ENCODE measurements around the gene ULK3. TPM values are rescaled to one million over a fixed set of nuclear protein-coding genes. Genes with fewer than 3 reads are reported as not detected.

The ULK3 gene
- total RNA-seq, 1 experiment from 2014 or later: 48.4 TPM

DNA sequence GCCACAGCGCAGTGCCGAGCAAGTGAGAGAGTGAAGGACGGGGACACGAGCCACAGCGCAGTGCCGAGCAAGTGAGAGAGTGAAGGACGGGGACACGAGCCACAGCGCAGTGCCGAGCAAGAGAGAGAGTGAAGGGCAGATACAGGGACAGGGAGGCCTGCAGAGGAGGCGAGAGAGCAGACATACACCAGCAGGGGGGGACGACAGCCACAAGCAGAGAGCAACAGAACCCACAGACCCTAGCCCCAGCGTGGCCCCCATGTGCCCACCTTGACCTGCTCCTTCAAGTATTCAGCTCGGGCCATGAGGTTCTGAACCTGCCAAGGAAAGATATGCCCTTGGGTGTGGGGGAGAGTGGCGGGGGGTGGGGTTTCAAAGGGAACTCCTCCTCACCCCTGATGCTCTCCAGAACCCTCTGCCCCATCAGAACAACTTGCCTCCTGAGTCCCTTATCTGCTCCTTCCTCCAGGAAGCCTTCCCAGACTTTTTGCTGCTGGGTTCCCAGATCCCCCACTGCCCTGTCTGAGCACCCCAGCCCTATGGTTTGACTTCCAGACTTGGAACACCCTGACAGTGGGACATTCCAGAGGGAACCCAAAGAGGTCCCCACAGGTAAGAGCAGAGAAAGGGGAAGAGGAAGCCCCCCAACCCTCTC lies 5.3 kb downstream of the ULK3 start:
- intact Hi-C loops (cut with micrococcal nuclease): no loop called here
- no peaks in the 10 kb centered on the region for H4K20me1 ChIP-seq (ENCODE audit: insufficient read depth)
- CTCF ChIA-PET: no interaction called here

More for the DNA sequence above, 5.3 kb downstream of the ULK3 start:
- ATAC-seq (no peak), DNase-seq (ENCODE audit: low read depth, low spot score) (no peak)
- no TSS peak for BruUV-seq (replicated peaks)
- no peak overlapping the region for H3K27ac ChIP-seq (ENCODE audit: low read depth, low read length)
- peaks cover 3 to 17% of the 10 kb centered on the region in 2 experiments; a peak in 3 of 4 replicates for H3K4me1 ChIP-seq (ENCODE audit: control insufficient read depth in 1 of 2, insufficient read depth in 2 of 2, low read length in 2 of 2)
- ChIA-PET RAD21 (ENCODE audit: low non-redundant PET in 1 of 2, low total read pairs in 2 of 2, uncharacterized antibody in 2 of 2, unreplicated experiment in 2 of 2) (no interaction called here), POLR2A (no interaction called here)
- no peaks in the 10 kb centered on the region for H3K9me3 ChIP-seq (ENCODE audit: control insufficient read depth in 1 of 2, insufficient read depth in 1 of 2, low read depth in 1 of 2, low read length in 2 of 2)
- H3K36me3 ChIP-seq (ENCODE audit: control insufficient read depth in 1 of 2, insufficient read depth in 2 of 2, low read length in 2 of 2): peaks cover 2 to 8% of the 10 kb centered on the region in 2 experiments; a peak in 1 of 4 replicates
- H3K4me3 ChIP-seq (replicated peaks in 1 of 2; ENCODE audit: low read depth in 1 of 2, low read length in 2 of 2): no peak overlapping the region
- H3K27me3 ChIP-seq (ENCODE audit: insufficient read depth, low read length): no peaks in the 10 kb centered on the region
- H3K9me2 ChIP-seq (ENCODE audit: insufficient read depth): no peaks in the 10 kb centered on the region
- no peak overlapping the region for H3K9ac ChIP-seq (ENCODE audit: low read length)
- no peak overlapping the region for H2AFZ ChIP-seq (ENCODE audit: low read depth, low read length, poor library complexity, severe bottlenecking)
- H3K4me2 ChIP-seq (ENCODE audit: low read length): no peak overlapping the region
- TF ChIP-seq RAD21 (IDR thresholded peaks at IDR 0.05; ENCODE audit: low read depth) (no peak), FOSL1 (IDR thresholded peaks at IDR 0.05; ENCODE audit: low read depth) (no peak), SRF (IDR thresholded peaks at IDR 0.05; ENCODE audit: low read depth) (no peak), YY1 (IDR thresholded peaks at IDR 0.05; ENCODE audit: extremely low read depth, insufficient replicate concordance, low read depth, low read length) (no peak), ZNF274 (IDR thresholded peaks at IDR 0.05; ENCODE audit: low read depth, low read length) (no peak), TCF7L2 (IDR thresholded peaks at IDR 0.05; ENCODE audit: borderline replicate concordance, extremely low read depth, insufficient read depth, insufficient read length) (no peak), JUND (IDR thresholded peaks at IDR 0.05) (no peak), EZH2 (IDR thresholded peaks at IDR 0.05) (no peak), POLR2A (IDR thresholded peaks at IDR 0.05; ENCODE audit: borderline replicate concordance, extremely low read depth, insufficient read depth, insufficient read length) (no peak), EGR1 (IDR thresholded peaks at IDR 0.05; ENCODE audit: low read depth) (no peak), ZFX (IDR thresholded peaks at IDR 0.05) (no peak), SP1 (IDR thresholded peaks at IDR 0.05; ENCODE audit: low read depth) (no peak), EZH2phosphoT487 (IDR thresholded peaks at IDR 0.05; ENCODE audit: borderline replicate concordance) (no peak), CBX3 (IDR thresholded peaks at IDR 0.05; ENCODE audit: low read depth) (no peak), CEBPB (IDR thresholded peaks at IDR 0.05; ENCODE audit: low read depth) (no peak)
- TF ChIP-seq, protein P1, sequence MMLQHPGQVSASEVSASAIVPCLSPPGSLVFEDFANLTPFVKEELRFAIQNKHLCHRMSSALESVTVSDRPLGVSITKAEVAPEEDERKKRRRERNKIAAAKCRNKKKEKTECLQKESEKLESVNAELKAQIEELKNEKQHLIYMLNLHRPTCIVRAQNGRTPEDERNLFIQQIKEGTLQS (IDR thresholded peaks at IDR 0.05): no peak
- TF ChIP-seq, protein P2, sequence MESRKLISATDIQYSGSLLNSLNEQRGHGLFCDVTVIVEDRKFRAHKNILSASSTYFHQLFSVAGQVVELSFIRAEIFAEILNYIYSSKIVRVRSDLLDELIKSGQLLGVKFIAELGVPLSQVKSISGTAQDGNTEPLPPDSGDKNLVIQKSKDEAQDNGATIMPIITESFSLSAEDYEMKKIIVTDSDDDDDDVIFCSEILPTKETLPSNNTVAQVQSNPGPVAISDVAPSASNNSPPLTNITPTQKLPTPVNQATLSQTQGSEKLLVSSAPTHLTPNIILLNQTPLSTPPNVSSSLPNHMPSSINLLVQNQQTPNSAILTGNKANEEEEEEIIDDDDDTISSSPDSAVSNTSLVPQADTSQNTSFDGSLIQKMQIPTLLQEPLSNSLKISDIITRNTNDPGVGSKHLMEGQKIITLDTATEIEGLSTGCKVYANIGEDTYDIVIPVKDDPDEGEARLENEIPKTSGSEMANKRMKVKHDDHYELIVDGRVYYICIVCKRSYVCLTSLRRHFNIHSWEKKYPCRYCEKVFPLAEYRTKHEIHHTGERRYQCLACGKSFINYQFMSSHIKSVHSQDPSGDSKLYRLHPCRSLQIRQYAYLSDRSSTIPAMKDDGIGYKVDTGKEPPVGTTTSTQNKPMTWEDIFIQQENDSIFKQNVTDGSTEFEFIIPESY (IDR thresholded peaks at IDR 0.05; ENCODE audit: extremely low read depth, insufficient replicate concordance, low read length): no peak
- TF ChIP-seq, protein P3, sequence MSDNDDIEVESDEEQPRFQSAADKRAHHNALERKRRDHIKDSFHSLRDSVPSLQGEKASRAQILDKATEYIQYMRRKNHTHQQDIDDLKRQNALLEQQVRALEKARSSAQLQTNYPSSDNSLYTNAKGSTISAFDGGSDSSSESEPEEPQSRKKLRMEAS (IDR thresholded peaks at IDR 0.05): no peak
- TF ChIP-seq, protein P4, sequence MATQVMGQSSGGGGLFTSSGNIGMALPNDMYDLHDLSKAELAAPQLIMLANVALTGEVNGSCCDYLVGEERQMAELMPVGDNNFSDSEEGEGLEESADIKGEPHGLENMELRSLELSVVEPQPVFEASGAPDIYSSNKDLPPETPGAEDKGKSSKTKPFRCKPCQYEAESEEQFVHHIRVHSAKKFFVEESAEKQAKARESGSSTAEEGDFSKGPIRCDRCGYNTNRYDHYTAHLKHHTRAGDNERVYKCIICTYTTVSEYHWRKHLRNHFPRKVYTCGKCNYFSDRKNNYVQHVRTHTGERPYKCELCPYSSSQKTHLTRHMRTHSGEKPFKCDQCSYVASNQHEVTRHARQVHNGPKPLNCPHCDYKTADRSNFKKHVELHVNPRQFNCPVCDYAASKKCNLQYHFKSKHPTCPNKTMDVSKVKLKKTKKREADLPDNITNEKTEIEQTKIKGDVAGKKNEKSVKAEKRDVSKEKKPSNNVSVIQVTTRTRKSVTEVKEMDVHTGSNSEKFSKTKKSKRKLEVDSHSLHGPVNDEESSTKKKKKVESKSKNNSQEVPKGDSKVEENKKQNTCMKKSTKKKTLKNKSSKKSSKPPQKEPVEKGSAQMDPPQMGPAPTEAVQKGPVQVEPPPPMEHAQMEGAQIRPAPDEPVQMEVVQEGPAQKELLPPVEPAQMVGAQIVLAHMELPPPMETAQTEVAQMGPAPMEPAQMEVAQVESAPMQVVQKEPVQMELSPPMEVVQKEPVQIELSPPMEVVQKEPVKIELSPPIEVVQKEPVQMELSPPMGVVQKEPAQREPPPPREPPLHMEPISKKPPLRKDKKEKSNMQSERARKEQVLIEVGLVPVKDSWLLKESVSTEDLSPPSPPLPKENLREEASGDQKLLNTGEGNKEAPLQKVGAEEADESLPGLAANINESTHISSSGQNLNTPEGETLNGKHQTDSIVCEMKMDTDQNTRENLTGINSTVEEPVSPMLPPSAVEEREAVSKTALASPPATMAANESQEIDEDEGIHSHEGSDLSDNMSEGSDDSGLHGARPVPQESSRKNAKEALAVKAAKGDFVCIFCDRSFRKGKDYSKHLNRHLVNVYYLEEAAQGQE (IDR thresholded peaks at IDR 0.05; ENCODE audit: low read depth): no peak
- TF ChIP-seq, protein P5, sequence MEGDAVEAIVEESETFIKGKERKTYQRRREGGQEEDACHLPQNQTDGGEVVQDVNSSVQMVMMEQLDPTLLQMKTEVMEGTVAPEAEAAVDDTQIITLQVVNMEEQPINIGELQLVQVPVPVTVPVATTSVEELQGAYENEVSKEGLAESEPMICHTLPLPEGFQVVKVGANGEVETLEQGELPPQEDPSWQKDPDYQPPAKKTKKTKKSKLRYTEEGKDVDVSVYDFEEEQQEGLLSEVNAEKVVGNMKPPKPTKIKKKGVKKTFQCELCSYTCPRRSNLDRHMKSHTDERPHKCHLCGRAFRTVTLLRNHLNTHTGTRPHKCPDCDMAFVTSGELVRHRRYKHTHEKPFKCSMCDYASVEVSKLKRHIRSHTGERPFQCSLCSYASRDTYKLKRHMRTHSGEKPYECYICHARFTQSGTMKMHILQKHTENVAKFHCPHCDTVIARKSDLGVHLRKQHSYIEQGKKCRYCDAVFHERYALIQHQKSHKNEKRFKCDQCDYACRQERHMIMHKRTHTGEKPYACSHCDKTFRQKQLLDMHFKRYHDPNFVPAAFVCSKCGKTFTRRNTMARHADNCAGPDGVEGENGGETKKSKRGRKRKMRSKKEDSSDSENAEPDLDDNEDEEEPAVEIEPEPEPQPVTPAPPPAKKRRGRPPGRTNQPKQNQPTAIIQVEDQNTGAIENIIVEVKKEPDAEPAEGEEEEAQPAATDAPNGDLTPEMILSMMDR (IDR thresholded peaks at IDR 0.05 in 2 of 3, conservative IDR thresholded peaks at IDR 0.05 in 1 of 3; ENCODE audit: borderline replicate concordance in 1 of 3, insufficient read depth in 1 of 3, low read depth in 2 of 3, low read length in 2 of 3): no peak
- H3K79me2 ChIP-seq (ENCODE audit: insufficient read depth, low read length): peaks cover 6% of the 10 kb centered on the region; the same call in 1 of the 2 replicates
